ENCODE measurements around the gene LONP1.
A peak's percentile ranks its signal among the peaks of the same experiment; 100 is the strongest.
"Not testable (repeated sequence)": the region's sequence is repeated elsewhere in the genome, so short reads cannot be mapped to it uniquely, and the experiment has no call there.

The LONP1 gene, protein sequence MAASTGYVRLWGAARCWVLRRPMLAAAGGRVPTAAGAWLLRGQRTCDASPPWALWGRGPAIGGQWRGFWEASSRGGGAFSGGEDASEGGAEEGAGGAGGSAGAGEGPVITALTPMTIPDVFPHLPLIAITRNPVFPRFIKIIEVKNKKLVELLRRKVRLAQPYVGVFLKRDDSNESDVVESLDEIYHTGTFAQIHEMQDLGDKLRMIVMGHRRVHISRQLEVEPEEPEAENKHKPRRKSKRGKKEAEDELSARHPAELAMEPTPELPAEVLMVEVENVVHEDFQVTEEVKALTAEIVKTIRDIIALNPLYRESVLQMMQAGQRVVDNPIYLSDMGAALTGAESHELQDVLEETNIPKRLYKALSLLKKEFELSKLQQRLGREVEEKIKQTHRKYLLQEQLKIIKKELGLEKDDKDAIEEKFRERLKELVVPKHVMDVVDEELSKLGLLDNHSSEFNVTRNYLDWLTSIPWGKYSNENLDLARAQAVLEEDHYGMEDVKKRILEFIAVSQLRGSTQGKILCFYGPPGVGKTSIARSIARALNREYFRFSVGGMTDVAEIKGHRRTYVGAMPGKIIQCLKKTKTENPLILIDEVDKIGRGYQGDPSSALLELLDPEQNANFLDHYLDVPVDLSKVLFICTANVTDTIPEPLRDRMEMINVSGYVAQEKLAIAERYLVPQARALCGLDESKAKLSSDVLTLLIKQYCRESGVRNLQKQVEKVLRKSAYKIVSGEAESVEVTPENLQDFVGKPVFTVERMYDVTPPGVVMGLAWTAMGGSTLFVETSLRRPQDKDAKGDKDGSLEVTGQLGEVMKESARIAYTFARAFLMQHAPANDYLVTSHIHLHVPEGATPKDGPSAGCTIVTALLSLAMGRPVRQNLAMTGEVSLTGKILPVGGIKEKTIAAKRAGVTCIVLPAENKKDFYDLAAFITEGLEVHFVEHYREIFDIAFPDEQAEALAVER

GRCh38 chr19:5719961-5720790, at the start of gene LONP1, which contains the start of gene CATSPERD:
LONP1 (minus strand) TSS chr19:5720146; CDS start chr19:5720132, 14 bp downstream.
CATSPERD (plus strand) TSS chr19:5720637; CDS start chr19:5720738, 101 bp downstream.
- TF ChIP-seq ZNF274 (IDR thresholded peaks at IDR 0.05; ENCODE audit: low read depth, low read length): no peak
- H3K4me3 ChIP-seq (ENCODE audit: low read length): peak within 1 kb of the TSS; percentile 88

DNA sequence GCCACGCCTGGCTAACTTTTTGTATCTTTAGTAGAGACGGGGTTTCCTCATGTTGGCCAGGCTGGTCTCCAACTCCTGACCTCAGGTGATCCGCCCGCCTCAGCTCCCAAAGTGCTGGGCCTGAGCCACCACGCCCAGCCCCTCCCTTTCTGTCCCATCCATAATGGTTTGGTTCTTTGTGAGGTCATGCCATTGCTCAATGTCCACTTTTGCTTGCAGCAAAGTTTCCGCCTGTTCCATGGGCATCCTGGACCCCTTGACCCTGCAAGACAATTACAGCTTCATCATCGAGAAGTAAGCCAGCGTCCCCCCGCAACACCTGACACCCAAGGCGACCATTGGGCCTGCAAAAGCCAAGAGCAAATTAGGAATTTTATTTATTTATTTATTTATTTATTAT, 48.0 kb upstream of the LONP1 start:
- no peak overlapping the region for H3K4me3 ChIP-seq (ENCODE audit: low read length)
- TF ChIP-seq ZNF274 (IDR thresholded peaks at IDR 0.05; ENCODE audit: low read depth, low read length): no peak

DNA sequence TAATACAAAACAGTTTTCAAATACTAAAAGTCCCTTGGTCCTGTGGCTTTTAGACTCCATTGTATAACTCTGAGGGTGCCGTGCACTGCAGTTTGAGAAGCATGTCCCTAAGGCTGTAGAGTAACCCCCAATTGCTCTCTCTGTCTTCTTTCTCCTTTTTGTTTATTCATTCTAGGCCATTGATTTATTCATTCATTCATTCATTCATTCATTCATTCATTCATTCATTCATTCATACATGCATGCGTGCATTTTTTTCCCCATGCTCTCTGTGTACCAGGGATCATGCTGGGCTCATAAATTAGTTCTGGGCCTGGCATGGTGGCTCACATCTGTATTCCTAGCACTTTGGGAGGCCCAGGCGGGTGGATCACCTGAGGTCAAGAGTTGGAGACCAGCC, 45.3 kb upstream of the LONP1 start:
- H3K4me3 ChIP-seq (ENCODE audit: low read length): no peak overlapping the region
- TF ChIP-seq ZNF274 (IDR thresholded peaks at IDR 0.05; ENCODE audit: low read depth, low read length): no peak

GRCh38 chr19:5762608-5763217, 42.8 kb upstream of the LONP1 start:
- no peak overlapping the region for H3K4me3 ChIP-seq (ENCODE audit: low read length)
- TF ChIP-seq ZNF274 (IDR thresholded peaks at IDR 0.05; ENCODE audit: low read depth, low read length): no peak

DNA sequence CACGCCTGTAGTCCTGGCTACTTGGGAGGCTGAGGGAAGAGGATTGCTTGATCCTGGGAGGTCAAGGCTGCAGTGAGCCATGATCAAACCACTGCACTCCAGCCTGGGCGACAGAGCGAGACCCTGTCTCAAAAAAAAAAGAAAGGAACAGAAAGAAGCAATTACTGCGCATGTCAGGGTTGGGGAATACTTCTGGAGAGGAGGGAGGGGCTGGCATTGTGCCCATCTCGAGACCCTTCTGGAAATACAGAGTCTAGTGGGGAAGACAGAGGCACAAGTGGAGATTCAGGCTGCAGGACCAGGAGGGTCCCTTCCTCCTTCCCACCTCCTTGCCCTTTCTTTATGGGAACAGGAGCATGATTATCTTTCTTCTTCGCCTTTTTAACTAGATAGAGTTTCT, 33.8 kb upstream of the LONP1 start:
- no peak for TF ChIP-seq ZNF274 (IDR thresholded peaks at IDR 0.05; ENCODE audit: low read depth, low read length)
- H3K4me3 ChIP-seq (ENCODE audit: low read length): no peak overlapping the region

GRCh38 chr19:5751709-5752108, 31.8 kb upstream of the LONP1 start:
- H3K4me3 ChIP-seq (ENCODE audit: low read length): no peak overlapping the region
- no peak for TF ChIP-seq ZNF274 (IDR thresholded peaks at IDR 0.05; ENCODE audit: low read depth, low read length)

DNA sequence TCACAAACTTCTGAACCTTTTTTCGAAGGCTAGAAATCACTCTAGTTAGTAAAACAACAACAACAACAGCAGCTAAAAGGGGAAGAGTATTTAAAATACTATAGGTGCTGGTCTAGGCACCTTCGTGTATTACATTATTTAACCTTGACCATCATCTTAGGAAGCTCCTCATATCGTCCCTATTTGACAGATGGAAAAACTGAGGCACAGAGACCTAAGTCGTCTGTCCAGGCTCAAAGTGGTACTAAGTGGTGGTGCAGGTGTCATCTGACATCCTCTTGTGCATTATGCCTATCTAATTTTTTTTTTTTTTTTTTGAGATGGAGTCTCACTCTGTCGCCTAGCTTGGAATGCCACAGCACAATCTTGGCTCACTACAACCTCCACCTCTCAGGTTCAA, 29.6 kb upstream of the LONP1 start:
- no peak overlapping the region for H3K4me3 ChIP-seq (ENCODE audit: low read length)
- TF ChIP-seq ZNF274 (IDR thresholded peaks at IDR 0.05; ENCODE audit: low read depth, low read length): no peak

DNA sequence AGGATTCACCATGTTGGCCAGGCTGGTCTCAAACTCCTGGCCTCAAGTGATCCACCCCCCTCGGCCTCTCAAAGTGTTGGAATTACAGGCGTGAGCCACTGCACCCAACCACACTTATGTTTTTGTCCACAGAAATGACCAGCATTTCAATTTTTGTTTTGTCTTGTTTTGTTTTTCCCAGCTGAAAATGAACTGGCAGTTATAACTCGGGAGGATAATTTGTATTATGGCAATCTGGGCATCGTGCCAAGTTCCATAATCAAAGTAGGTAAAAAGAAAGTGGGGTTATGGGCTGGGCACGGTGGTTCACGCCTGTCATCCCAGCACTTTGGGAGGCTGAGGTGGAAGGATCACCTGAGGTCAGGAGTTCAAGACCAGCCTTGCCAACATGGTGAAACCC, 29.0 kb upstream of the LONP1 start:
- H3K4me3 ChIP-seq (ENCODE audit: low read length): not testable (repeated sequence)

- not testable (repeated sequence) for H3K4me3 ChIP-seq (ENCODE audit: low read length)
Observed at GRCh38 chr19:5744999-5745398, 25.1 kb upstream of the LONP1 start.

GRCh38 chr19:5743630-5744029, 23.7 kb upstream of the LONP1 start:
- no peak overlapping the region for H3K4me3 ChIP-seq (ENCODE audit: low read length)
- no peak for TF ChIP-seq ZNF274 (IDR thresholded peaks at IDR 0.05; ENCODE audit: low read depth, low read length)

DNA sequence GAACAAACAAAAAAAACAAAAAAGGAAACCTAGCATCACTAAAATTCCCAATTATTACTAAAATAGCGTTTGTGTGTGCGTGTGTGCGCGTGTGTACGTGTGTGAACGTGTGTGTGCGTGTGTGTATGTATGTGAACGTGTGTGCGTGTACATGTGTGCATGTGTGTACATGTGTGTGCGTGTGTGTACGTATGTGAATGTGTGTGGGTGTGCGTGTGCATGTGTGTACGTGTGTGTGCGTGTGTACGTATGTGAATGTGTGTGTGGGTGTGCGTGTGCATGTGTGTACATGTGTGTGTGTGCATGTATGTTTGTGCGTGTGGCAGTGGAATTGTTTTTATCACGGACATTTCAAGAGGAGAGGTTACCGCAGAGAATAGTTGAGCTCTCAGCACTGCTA, 22.1 kb upstream of the LONP1 start:
- TF ChIP-seq ZNF274 (IDR thresholded peaks at IDR 0.05; ENCODE audit: low read depth, low read length): no peak
- H3K4me3 ChIP-seq (ENCODE audit: low read length): no peak overlapping the region

DNA sequence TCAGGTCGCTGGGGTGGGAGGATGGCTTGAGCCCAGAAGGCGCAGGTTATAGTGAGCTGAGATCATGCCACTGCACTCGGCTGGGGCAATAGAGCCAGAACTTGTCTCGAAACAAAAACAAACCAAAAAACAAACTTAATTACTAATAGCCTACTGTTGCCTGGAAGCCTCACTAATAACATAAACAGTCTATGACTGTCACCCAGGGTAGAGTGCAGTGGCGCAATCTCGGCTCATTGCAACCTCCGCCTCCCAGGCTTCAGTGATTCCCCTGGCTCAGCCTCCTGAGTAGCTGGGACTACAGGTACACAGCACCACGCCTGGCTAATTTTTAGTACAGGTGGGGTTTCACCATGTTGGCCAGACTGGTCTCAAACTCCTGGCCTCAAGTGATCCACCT, 18.5 kb upstream of the LONP1 start:
- TF ChIP-seq ZNF274 (IDR thresholded peaks at IDR 0.05; ENCODE audit: low read depth, low read length): no peak
- no peak overlapping the region for H3K4me3 ChIP-seq (ENCODE audit: low read length)

GRCh38 chr19:5733172-5733571, 13.2 kb upstream of the LONP1 start:
- H3K4me3 ChIP-seq (ENCODE audit: low read length): not testable (repeated sequence)
